Stimulated activated naive B cell treated with anti-CD40 and anti-IgM and Interleukin-4, amounts not matched to agents 10 μg/mL and 1 μg/mL and 100 μg/mL, for 72 hours (primary cell): Measurements from ENCODE around the gene COL12A1.

ENCODE experiments used
- ATAC-seq, 2 donors: fragments of 150-1000 bp; cut with Tn5 transposase; replicated peaks; 2 replicates each; pipeline ENCODE4 v1.10.0; 2021; ENCODE audit warnings: moderate library complexity in 1 of 2
- DNase-seq: peaks from one replicate; pipeline ENCODE4 v3.0.0; 2021
- H3K27ac Mint-ChIP-seq: one replicate; pipeline ENCODE4 v1.8.0; 2022; ENCODE audit warnings: mild to moderate bottlenecking, mixed read lengths
- H3K27me3 Mint-ChIP-seq, 2 donors: one replicate each; pipeline ENCODE4 v1.8.0; 2022; ENCODE audit warnings: mixed read lengths in 2 of 2
- H3K36me3 Mint-ChIP-seq, 2 donors: one replicate each; pipeline ENCODE4 v1.8.0; 2022; ENCODE audit warnings: mixed read lengths in 2 of 2, mild to moderate bottlenecking in 1 of 2
- H3K4me1 Mint-ChIP-seq, 2 donors: one replicate each; pipeline ENCODE4 v1.8.0; 2022; ENCODE audit warnings: mixed read lengths in 2 of 2, mild to moderate bottlenecking in 1 of 2
- H3K4me3 Mint-ChIP-seq, 2 donors: one replicate each; pipeline ENCODE4 v1.8.0; 2022; ENCODE audit warnings: mild to moderate bottlenecking in 2 of 2, mixed read lengths in 2 of 2, moderate library complexity in 1 of 2
- H3K9me3 Mint-ChIP-seq, 2 donors: one replicate each; pipeline ENCODE4 v1.8.0; 2022; ENCODE audit warnings: mixed read lengths in 2 of 2, mild to moderate bottlenecking in 1 of 2

The COL12A1 gene

DNA sequence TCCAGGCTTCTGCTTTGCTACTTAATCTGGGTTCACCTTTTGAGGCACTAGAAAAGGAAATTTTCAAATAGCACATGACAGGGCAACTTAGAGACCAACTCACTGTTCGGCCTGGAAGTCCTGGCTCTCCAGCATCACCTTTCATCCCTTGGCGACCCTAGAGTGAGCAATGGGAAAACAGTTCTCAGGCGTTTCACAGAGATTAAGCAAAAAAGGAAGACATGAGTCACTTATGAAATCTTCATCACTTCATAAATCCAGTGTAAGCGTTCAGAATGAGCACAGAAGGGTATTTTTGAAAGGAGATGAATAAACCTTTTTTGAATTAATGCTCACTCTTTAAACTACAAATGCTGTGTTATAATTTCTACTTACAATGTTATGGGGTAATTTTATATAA is 104.0 kb downstream of the COL12A1 start:
- no peak overlapping the region for H3K4me3 Mint-ChIP-seq
- H3K9me3 Mint-ChIP-seq = peaks cover 0 to 2% of the 10 kb centered on the region in 2 donors
- no peaks in the 10 kb centered on the region for H3K4me1 Mint-ChIP-seq
- ATAC-seq (no peak), DNase-seq (no peak)
- no peaks in the 10 kb centered on the region for H3K36me3 Mint-ChIP-seq
- no peak overlapping the region for H3K27ac Mint-ChIP-seq
- no peaks in the 10 kb centered on the region for H3K27me3 Mint-ChIP-seq

DNA sequence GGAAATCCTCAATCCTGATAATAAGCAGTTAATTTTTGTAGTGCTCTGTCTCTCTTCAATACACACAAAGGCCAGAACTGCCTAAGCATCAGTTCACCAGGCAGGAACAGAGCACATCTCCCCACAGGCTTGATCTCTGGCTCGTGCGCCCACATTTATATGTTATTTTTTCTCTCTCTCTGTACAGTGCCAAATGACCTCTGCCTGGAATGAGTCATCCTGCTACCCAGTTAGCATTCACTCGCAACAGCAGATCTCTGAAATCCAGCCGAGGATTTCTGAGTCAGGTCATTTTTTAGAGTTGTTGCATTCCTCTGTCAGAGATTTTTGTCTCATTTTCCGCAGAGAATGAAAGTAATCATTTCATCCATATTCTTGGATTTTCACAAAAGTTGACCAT is 107.1 kb downstream of the COL12A1 start:
- H3K27me3 Mint-ChIP-seq = no peaks in the 10 kb centered on the region
- DNase-seq (no peak), ATAC-seq (no peak)
- no peak overlapping the region for H3K27ac Mint-ChIP-seq
- H3K4me1 Mint-ChIP-seq = no peaks in the 10 kb centered on the region
- no peaks in the 10 kb centered on the region for H3K36me3 Mint-ChIP-seq
- H3K4me3 Mint-ChIP-seq = no peak overlapping the region
- peaks cover 0 to 2% of the 10 kb centered on the region in 2 donors for H3K9me3 Mint-ChIP-seq

- Mint-ChIP-seq H3K4me3 (no peak overlapping the region), H3K4me1 (no peaks in the 10 kb centered on the region), H3K36me3 (no peaks in the 10 kb centered on the region), H3K27me3 (no peaks in the 10 kb centered on the region), H3K27ac (no peak overlapping the region), H3K9me3 (peaks cover 0 to 2% of the 10 kb centered on the region in 2 donors)
- ATAC-seq (no peak), DNase-seq (no peak)
Observed at GRCh38 chr6:75096966-75097365, 108.9 kb downstream of the COL12A1 start.

- ATAC-seq (no peak), DNase-seq (no peak)
- Mint-ChIP-seq H3K9me3 (peaks cover 0 to 2% of the 10 kb centered on the region in 2 donors), H3K36me3 (no peaks in the 10 kb centered on the region), H3K27me3 (no peaks in the 10 kb centered on the region), H3K4me1 (no peaks in the 10 kb centered on the region), H3K4me3 (no peak overlapping the region), H3K27ac (no peak overlapping the region)
Observed at GRCh38 chr6:75094614-75095200, 111.1 kb downstream of the COL12A1 start.

- DNase-seq (no peak), ATAC-seq (no peak)
- Mint-ChIP-seq H3K4me3 (no peak overlapping the region), H3K27me3 (no peaks in the 10 kb centered on the region), H3K4me1 (no peaks in the 10 kb centered on the region), H3K9me3 (peaks cover 2 to 4% of the 10 kb centered on the region in 2 donors), H3K36me3 (no peaks in the 10 kb centered on the region), H3K27ac (no peak overlapping the region)
Observed at GRCh38 chr6:75091467-75092190, 114.2 kb downstream of the COL12A1 start.

DNA sequence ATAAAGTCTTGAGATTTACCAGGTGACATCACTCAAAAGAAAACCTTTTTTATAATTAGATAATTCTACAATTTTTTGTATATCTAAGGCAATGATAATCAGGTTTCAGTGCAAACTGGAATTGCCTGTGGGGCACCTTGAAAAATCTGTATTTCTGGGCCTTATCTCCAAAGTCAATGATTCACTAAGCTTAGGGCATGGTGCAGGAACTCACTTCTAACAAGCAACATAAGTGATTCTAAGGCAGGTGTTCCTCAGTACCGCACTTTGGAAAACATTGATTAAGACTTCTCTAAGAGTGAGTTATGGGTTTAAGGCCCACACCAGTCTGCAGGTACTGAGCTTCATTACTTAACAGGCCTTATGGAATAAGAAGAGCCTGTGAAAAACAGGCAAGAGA is 115.3 kb downstream of the COL12A1 start:
- H3K4me1 Mint-ChIP-seq = no peaks in the 10 kb centered on the region
- no peak overlapping the region for H3K4me3 Mint-ChIP-seq
- H3K27ac Mint-ChIP-seq = no peak overlapping the region
- H3K9me3 Mint-ChIP-seq = peaks cover 2 to 4% of the 10 kb centered on the region in 2 donors
- peaks cover 3 to 5% of the 10 kb centered on the region in 2 donors for H3K27me3 Mint-ChIP-seq
- no peak for ATAC-seq
- no peak for DNase-seq
- H3K36me3 Mint-ChIP-seq = no peaks in the 10 kb centered on the region

DNA sequence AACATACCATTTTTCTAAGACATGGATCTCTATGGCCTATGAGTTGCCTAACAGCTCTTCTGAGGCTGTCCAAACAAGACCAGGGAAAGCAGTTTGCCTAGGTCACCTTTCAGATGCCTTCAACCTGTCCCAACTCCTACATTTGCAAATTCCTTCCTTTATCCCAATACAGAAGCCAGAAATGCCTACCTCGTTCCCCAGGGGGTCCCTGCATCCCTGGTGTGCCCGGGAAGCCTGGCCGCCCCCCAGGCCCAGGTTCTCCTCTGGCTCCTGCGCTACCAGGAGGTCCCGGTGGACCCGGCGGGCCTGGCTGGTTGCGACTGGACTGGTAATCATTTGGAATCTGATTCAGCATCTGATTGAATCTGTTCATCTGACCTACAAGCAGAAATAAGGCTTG is 115.9 kb downstream of the COL12A1 start:
- peaks cover 2 to 4% of the 10 kb centered on the region in 2 donors for H3K9me3 Mint-ChIP-seq
- DNase-seq (no peak), ATAC-seq (no peak)
- no peaks in the 10 kb centered on the region for H3K36me3 Mint-ChIP-seq
- H3K4me1 Mint-ChIP-seq = peaks cover 1 to 5% of the 10 kb centered on the region in 2 donors
- no peak overlapping the region for H3K27ac Mint-ChIP-seq
- H3K27me3 Mint-ChIP-seq = peaks cover 9 to 12% of the 10 kb centered on the region in 2 donors
- no peak overlapping the region for H3K4me3 Mint-ChIP-seq

- no peak overlapping the region for H3K27ac Mint-ChIP-seq
- H3K4me3 Mint-ChIP-seq = no peak overlapping the region
- peaks cover 15 to 18% of the 10 kb centered on the region in 2 donors for H3K27me3 Mint-ChIP-seq
- ATAC-seq (no peak), DNase-seq (no peak)
- peaks cover 1 to 5% of the 10 kb centered on the region in 2 donors for H3K4me1 Mint-ChIP-seq
- peaks cover 2 to 4% of the 10 kb centered on the region in 2 donors for H3K9me3 Mint-ChIP-seq
- H3K36me3 Mint-ChIP-seq = no peaks in the 10 kb centered on the region
Observed at GRCh38 chr6:75089151-75089897, 116.5 kb downstream of the COL12A1 start.

DNA sequence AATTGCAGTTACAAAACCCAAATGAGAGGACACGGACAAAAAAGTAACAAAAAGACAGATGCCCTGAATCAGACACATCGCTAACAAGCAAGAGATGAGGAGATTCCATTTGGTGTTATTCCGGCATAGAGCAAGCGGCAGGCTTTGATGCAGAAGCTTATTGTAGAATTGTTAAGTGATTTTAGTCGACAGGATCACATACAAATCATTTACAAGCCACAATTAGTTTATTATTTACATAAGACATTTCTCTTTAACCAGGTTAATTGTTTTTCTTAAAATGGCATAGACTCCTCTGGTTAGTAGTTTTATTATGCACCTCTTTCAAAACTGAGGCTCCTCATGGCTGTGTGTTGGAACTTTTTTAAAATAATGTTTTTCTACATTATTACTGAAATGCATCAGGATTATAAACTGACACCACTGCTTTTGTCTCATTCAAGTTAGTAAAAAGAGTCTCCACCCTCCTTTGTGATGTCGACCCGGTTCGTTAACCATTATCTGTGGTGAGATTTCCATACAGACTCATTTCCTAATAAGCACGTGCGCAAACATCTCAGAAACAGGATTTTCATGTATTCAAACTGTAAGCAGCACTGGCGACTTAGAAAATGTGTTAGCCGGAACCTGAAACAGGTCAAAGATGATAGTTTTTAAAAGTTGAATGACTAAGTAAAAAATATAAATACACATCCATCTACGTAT is 119.8 kb downstream of the COL12A1 start:
- DNase-seq (no peak), ATAC-seq (no peak)
- no peak overlapping the region for H3K4me3 Mint-ChIP-seq
- H3K4me1 Mint-ChIP-seq = peaks cover 1 to 5% of the 10 kb centered on the region in 2 donors
- H3K36me3 Mint-ChIP-seq = no peaks in the 10 kb centered on the region
- H3K27ac Mint-ChIP-seq = no peak overlapping the region
- peaks cover 2 to 4% of the 10 kb centered on the region in 2 donors for H3K9me3 Mint-ChIP-seq
- peaks cover 16 to 19% of the 10 kb centered on the region in 2 donors for H3K27me3 Mint-ChIP-seq

- no peak overlapping the region for H3K4me3 Mint-ChIP-seq
Observed at GRCh38 chr6:75084872-75085381, 120.9 kb downstream of the COL12A1 start.

GRCh38 chr6:75084018-75084417 is 121.8 kb downstream of the COL12A1 start:
- ATAC-seq (no peak), DNase-seq (no peak)
- Mint-ChIP-seq H3K27ac (no peak overlapping the region), H3K4me1 (peaks cover 1 to 5% of the 10 kb centered on the region in 2 donors), H3K27me3 (peaks cover 16 to 19% of the 10 kb centered on the region in 2 donors), H3K4me3 (no peak overlapping the region), H3K36me3 (no peaks in the 10 kb centered on the region), H3K9me3 (peaks cover 2 to 4% of the 10 kb centered on the region in 2 donors)

More at GRCh38 chr6:75084872-75085381, 120.9 kb downstream of the COL12A1 start:
- no peak for ATAC-seq
- Mint-ChIP-seq H3K27me3 (peaks cover 16 to 19% of the 10 kb centered on the region in 2 donors), H3K4me1 (peaks cover 1 to 5% of the 10 kb centered on the region in 2 donors), H3K9me3 (peaks cover 2 to 4% of the 10 kb centered on the region in 2 donors), H3K27ac (no peak overlapping the region), H3K36me3 (no peaks in the 10 kb centered on the region)
- no peak for DNase-seq

- Mint-ChIP-seq H3K27ac (no peak overlapping the region), H3K4me1 (peaks cover 1 to 5% of the 10 kb centered on the region in 2 donors), H3K36me3 (no peaks in the 10 kb centered on the region), H3K4me3 (no peak overlapping the region), H3K27me3 (peaks cover 16 to 19% of the 10 kb centered on the region in 2 donors), H3K9me3 (no peaks in the 10 kb centered on the region)
- no peak for ATAC-seq
- DNase-seq = no peak
Observed at GRCh38 chr6:75081921-75082320, 123.9 kb downstream of the COL12A1 start.

GRCh38 chr6:75081047-75081446 is 124.8 kb downstream of the COL12A1 start:
- Mint-ChIP-seq H3K4me1 (peaks cover 1 to 5% of the 10 kb centered on the region in 2 donors), H3K4me3 (no peak overlapping the region), H3K9me3 (no peaks in the 10 kb centered on the region), H3K27ac (no peak overlapping the region), H3K36me3 (no peaks in the 10 kb centered on the region), H3K27me3 (peaks cover 16 to 19% of the 10 kb centered on the region in 2 donors)
- ATAC-seq = no peak
- no peak for DNase-seq

DNA sequence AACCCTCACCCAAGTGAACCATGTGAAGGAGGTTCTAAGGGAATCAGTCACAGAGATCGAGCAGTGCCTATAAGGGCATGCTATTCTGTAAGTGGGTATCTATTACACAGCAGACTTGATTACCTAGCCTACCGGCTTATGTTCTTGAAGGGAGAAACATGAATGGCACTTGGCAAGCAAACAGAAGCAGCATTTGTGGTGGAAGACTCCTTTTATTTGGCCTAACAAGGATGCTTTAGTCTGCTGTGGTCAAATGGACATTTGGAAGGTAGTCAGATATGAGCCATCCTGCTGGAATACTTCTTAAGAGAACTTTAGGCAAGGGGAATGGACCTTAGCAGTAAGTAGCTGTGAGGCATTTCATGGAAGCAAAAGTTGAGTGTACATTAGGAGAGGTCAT is 126.3 kb downstream of the COL12A1 start:
- Mint-ChIP-seq H3K4me1 (no peaks in the 10 kb centered on the region), H3K27me3 (peaks cover 3 to 4% of the 10 kb centered on the region in 2 donors), H3K4me3 (no peak overlapping the region), H3K9me3 (no peaks in the 10 kb centered on the region), H3K36me3 (no peaks in the 10 kb centered on the region), H3K27ac (no peak overlapping the region)
- ATAC-seq = no peak
- DNase-seq = no peak
